VCaP (cell line): ENCODE results near the gene SLC22A13.
"Not testable (repeated sequence)": the region's sequence is repeated elsewhere in the genome, so short reads cannot be mapped to it uniquely, and the experiment has no call there.

Experiments used
- H3K27ac ChIP-seq: fragments of 450-650 bp; 2 replicates; pipeline ENCODE4 v1.5.1; 2017
- TF ChIP-seq, protein P1 (sequence below): fragments of 450-650 bp; conservative IDR thresholded peaks from 2 replicates; pipeline ENCODE4 v1.5.1; 2017; ENCODE audit warnings: mild to moderate bottlenecking, moderate library complexity

SLC22A13 gene

DNA sequence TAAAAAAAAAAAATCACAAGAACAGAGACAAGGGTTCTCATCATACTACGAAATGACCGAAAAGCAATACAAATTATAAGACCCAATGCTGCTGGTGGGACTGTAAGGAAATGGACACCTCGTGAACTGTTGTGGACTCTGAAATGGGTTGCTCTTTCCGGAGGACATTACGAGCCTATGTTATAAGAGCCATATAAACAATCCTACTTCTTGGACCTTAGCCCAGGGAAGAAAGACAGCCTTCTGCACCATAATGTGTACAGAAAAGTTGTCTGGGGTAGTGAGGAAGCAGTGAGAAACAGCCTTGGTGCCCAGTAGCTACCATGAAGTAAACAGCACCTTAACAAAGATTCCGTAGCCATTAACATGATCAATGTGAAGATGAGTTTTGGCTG lies 19.1 kb downstream of the SLC22A13 start:
- peak overlapping the region; percentile 18 for H3K27ac ChIP-seq
- TF ChIP-seq, protein P1, sequence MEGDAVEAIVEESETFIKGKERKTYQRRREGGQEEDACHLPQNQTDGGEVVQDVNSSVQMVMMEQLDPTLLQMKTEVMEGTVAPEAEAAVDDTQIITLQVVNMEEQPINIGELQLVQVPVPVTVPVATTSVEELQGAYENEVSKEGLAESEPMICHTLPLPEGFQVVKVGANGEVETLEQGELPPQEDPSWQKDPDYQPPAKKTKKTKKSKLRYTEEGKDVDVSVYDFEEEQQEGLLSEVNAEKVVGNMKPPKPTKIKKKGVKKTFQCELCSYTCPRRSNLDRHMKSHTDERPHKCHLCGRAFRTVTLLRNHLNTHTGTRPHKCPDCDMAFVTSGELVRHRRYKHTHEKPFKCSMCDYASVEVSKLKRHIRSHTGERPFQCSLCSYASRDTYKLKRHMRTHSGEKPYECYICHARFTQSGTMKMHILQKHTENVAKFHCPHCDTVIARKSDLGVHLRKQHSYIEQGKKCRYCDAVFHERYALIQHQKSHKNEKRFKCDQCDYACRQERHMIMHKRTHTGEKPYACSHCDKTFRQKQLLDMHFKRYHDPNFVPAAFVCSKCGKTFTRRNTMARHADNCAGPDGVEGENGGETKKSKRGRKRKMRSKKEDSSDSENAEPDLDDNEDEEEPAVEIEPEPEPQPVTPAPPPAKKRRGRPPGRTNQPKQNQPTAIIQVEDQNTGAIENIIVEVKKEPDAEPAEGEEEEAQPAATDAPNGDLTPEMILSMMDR = no peak

DNA sequence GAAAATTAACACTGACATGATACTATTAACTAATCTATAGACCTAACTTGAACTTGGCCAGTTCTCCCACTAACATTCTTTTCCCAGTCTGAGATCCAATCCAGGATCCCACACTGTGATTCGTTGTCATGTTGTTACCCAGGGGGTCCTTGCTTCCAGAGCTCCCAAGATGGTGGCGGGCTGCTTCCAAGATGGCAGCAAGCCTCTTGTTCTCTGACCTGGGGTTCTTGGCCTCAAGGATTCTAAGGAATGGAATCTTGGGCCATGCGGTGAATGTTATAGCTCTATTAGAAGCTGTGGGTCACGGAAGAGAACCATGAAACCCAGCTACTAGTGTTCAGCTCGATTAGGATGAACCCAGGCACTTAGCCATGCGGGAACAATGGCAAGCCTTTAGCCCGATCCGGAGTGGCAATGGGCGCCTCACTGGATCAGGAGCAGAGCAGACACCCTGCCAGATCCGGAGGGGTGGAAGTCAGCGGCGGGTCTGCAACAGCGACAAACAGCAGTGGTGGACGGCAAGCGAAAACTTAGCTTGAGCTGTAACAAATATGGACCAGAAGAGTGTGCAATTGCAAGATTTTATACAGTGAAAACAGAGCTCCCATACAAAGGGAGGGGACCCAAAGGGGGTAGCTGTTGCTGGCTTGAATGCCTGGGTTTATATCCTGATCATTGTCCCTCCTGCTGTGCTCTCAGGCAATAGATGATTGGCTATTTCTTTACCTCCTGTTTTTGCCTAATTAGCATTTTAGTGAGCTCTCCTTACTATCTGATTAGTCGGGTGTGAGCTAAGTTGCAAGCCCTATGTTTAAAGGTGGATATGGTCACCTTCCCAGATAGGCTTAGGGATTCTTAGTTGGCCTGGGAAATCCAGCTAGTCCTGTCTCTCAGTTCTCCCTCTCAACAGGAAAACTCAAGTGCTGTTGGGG lies 23.9 kb downstream of the SLC22A13 start:
- H3K27ac ChIP-seq = not testable (repeated sequence)

DNA sequence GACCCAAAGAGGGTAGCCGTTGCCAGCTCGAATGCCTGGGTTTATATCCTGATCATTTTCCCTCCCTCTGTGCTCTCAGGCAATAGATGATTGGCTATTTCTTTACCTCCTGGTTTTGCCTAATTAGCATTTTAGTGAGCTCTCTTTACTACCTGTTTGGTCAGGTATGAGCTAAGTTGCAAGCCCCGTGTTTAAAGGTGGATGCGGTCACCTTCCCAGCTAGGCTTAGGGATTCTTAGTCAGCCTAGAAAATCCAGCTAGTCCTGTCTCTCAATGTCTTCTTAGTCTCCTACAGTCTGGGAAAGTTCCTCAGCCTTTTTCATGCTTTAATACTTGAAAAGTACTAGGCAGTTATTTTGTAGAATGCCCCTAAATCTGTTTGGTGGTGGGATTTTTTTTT lies 31.4 kb downstream of the SLC22A13 start:
- not testable (repeated sequence) for H3K27ac ChIP-seq

DNA sequence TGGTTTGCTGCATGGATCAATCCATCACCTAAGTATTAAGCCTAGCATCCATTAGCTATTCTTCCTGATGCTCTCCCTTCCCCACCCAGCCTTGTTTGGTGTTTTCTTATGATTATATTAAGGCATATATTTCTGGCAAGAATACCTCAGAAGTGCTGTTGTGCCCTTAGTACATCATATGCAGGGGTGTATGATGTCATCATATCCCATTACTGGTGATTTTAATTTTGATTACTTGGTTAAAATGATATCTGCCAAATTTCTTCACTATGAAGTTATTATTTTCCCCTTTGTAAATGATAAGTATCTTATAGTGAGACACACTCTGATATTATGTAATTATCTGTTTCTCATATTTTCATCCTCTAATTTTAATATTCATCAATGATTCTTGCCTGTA lies 31.9 kb downstream of the SLC22A13 start:
- TF ChIP-seq, protein P1 = no peak
- no peak overlapping the region for H3K27ac ChIP-seq

- TF ChIP-seq, protein P1 = peak; percentile 75
- H3K27ac ChIP-seq = no peak overlapping the region
Observed at GRCh38 chr3:38297947-38298711, 32.5 kb downstream of the SLC22A13 start.

DNA sequence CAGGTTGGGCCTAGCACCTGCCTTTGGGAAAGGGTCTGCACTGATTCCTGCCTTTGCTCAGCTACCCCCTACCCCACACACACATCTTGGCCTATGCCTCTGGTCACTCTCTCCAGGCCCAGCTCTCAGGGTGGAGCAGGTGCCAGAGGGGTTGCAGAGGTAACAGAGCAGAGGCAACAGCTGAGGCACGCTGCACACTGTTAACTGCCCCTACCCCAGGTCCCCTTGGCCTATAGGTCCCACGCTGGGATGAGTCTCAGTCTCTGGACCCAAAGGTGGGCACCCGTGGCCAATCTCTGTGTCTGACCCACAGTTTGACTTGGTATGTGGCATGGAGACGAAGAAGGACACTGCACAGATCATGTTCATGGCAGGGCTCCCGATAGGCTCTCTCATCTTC lies 41.3 kb downstream of the SLC22A13 start:
- H3K27ac ChIP-seq = no peak overlapping the region
- TF ChIP-seq, protein P1 = no peak

GRCh38 chr3:38307599-38307998 lies 42.0 kb downstream of the SLC22A13 start:
- no peak overlapping the region for H3K27ac ChIP-seq
- TF ChIP-seq, protein P1 = no peak

DNA sequence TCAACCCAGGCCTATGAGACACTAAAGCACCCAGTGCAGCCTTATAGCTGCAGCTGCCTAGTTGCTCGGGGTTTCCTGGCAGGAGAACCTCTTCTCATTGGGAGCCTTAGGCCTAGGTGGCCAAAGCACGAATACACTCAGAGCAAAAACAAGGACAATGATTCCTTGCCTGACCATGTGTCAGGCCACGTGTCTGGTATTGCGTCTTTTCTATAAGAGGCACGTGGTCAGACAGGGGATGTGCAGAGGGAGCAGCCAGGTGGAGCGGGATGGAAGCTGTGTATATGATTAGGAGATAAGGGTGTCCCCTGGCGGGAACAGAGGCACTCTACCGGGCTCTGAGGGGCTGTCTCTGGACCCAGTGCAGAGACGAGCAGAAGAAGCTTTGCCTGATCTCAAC lies 42.8 kb downstream of the SLC22A13 start:
- no peak overlapping the region for H3K27ac ChIP-seq
- TF ChIP-seq, protein P1 = no peak
